ENCODE data around the gene DMD. TPM values are rescaled to one million over a fixed set of nuclear protein-coding genes. Genes with fewer than 3 reads are reported as not detected.

DMD gene
- polyA plus RNA-seq, 10 donors = 48.0 to 129 (median 88.5) TPM

- DNase-seq = no peak
These were observed 1350.7 kb downstream of the DMD start for GRCh38 chrX:31860686-31861085.

GRCh38 chrX:31858915-31859314 is 1352.4 kb downstream of the DMD start:
- no peak for DNase-seq

GRCh38 chrX:31854716-31855115 is 1356.6 kb downstream of the DMD start:
- DNase-seq = no peak

- DNase-seq = no peak
These were observed 1359.6 kb downstream of the DMD start for GRCh38 chrX:31851761-31852160.

GRCh38 chrX:31847773-31848172 is 1363.6 kb downstream of the DMD start:
- DNase-seq = no peak

- DNase-seq = no peak
These were observed 1366.3 kb downstream of the DMD start for GRCh38 chrX:31845003-31845402.

- no peak for DNase-seq
These were observed 1372.7 kb downstream of the DMD start for GRCh38 chrX:31838617-31839016.

- no peak for DNase-seq
These were observed 1373.8 kb downstream of the DMD start for GRCh38 chrX:31837445-31838049.

- DNase-seq = no peak
These were observed 1374.9 kb downstream of the DMD start for GRCh38 chrX:31836479-31836878.

GRCh38 chrX:31832263-31832662 is 1379.1 kb downstream of the DMD start:
- no peak for DNase-seq

GRCh38 chrX:31820430-31821210 is 1390.7 kb downstream of the DMD start:
- DNase-seq = no peak

GRCh38 chrX:31819455-31819854 is 1391.9 kb downstream of the DMD start:
- peak in 1 of 3 donors; percentile 11 for DNase-seq

GRCh38 chrX:31811106-31811505 is 1400.2 kb downstream of the DMD start:
- DNase-seq = no peak

- no peak for DNase-seq
These were observed 1403.0 kb downstream of the DMD start for GRCh38 chrX:31808357-31808756.

GRCh38 chrX:31807165-31807564 is 1404.2 kb downstream of the DMD start:
- no peak for DNase-seq

- DNase-seq = no peak
These were observed 1405.6 kb downstream of the DMD start for GRCh38 chrX:31805781-31806180.

GRCh38 chrX:31800219-31800618 is 1411.1 kb downstream of the DMD start:
- no peak for DNase-seq

- no peak for DNase-seq
These were observed 1414.7 kb downstream of the DMD start for GRCh38 chrX:31796624-31797023.

GRCh38 chrX:31747411-31747810 is 1463.9 kb downstream of the DMD start:
- no peak for DNase-seq

GRCh38 chrX:31743004-31743403 is 1468.3 kb downstream of the DMD start:
- no peak for DNase-seq

- DNase-seq = no peak
These were observed 1493.9 kb downstream of the DMD start for GRCh38 chrX:31717474-31717873.

GRCh38 chrX:31715675-31716074 is 1495.7 kb downstream of the DMD start:
- DNase-seq = no peak

- DNase-seq = no peak
These were observed 1496.6 kb downstream of the DMD start for GRCh38 chrX:31714797-31715196.

GRCh38 chrX:31713120-31713519 is 1498.2 kb downstream of the DMD start:
- DNase-seq = no peak
